Activated T-helper 17 cell treated with anti-CD3 and anti-CD28 coated beads, Interleukin-2, amount 50 U/mL, for 72 hours (primary cell): ENCODE measurements around the gene ZNF385D. TPM values are rescaled to one million over a fixed set of nuclear protein-coding genes. Genes with fewer than 3 reads are reported as not detected.
"Not testable (repeated sequence)": the region's sequence is repeated elsewhere in the genome, so short reads cannot be mapped to it uniquely, and the experiment has no call there.

ENCODE experiments used
- ATAC-seq: fragments of 150-1000 bp; cut with Tn5 transposase; replicated peaks from 2 replicates; pipeline ENCODE4 v1.10.0; 2021; ENCODE audit warnings: mild to moderate bottlenecking, moderate library complexity
- H3K27ac Mint-ChIP-seq: one replicate; pipeline ENCODE4 v1.8.0; 2022; ENCODE audit warnings: mixed read lengths
- H3K27me3 Mint-ChIP-seq: one replicate; pipeline ENCODE4 v1.8.0; 2022; ENCODE audit warnings: mixed read lengths
- H3K36me3 Mint-ChIP-seq: one replicate; pipeline ENCODE4 v1.8.0; 2022; ENCODE audit warnings: low read depth, mild to moderate bottlenecking, mixed read lengths
- H3K4me1 Mint-ChIP-seq: one replicate; pipeline ENCODE4 v1.8.0; 2022; ENCODE audit warnings: mixed read lengths
- H3K4me3 Mint-ChIP-seq: one replicate; pipeline ENCODE4 v1.8.0; 2022; ENCODE audit warnings: mild to moderate bottlenecking, mixed read lengths
- H3K9me3 Mint-ChIP-seq: one replicate; pipeline ENCODE4 v1.8.0; 2022; ENCODE audit warnings: mixed read lengths
- total RNA-seq, 2 donors: library from RNA; stranded (reverse); gene quantifications; one replicate each; pipeline ENCODE4 v1.2.3, GENCODE V29; 2022

ZNF385D gene
- total RNA-seq, 2 donors from 2014 or later, result not detected

- no peak overlapping the region for H3K27ac Mint-ChIP-seq
- H3K4me1 Mint-ChIP-seq, result no peaks in the 10 kb centered on the region
- H3K36me3 Mint-ChIP-seq, result no peaks in the 10 kb centered on the region
- no peak for ATAC-seq
- peaks cover 7% of the 10 kb centered on the region for H3K9me3 Mint-ChIP-seq
- H3K27me3 Mint-ChIP-seq, result no peaks in the 10 kb centered on the region
- no peak overlapping the region for H3K4me3 Mint-ChIP-seq
Observed at GRCh38 chr3:21425715-21426114, 325.3 kb downstream of the ZNF385D start.

- no peaks in the 10 kb centered on the region for H3K36me3 Mint-ChIP-seq
- H3K27me3 Mint-ChIP-seq, result no peaks in the 10 kb centered on the region
- ATAC-seq, result no peak
- H3K4me3 Mint-ChIP-seq, result no peak overlapping the region
- no peak overlapping the region for H3K27ac Mint-ChIP-seq
- peaks cover 11% of the 10 kb centered on the region for H3K9me3 Mint-ChIP-seq
- H3K4me1 Mint-ChIP-seq, result no peaks in the 10 kb centered on the region
Observed at GRCh38 chr3:21421096-21421495, 329.9 kb downstream of the ZNF385D start.

- Mint-ChIP-seq H3K27me3 (no peaks in the 10 kb centered on the region), H3K27ac (no peak overlapping the region), H3K4me3 (no peak overlapping the region), H3K4me1 (no peaks in the 10 kb centered on the region), H3K36me3 (no peaks in the 10 kb centered on the region), H3K9me3 (peaks cover 6% of the 10 kb centered on the region)
- no peak for ATAC-seq
Observed at GRCh38 chr3:21417991-21418390, 333.0 kb downstream of the ZNF385D start.

GRCh38 chr3:21414506-21414905 lies 336.5 kb downstream of the ZNF385D start:
- Mint-ChIP-seq H3K4me1 (no peaks in the 10 kb centered on the region), H3K4me3 (no peak overlapping the region), H3K27me3 (no peaks in the 10 kb centered on the region), H3K36me3 (no peaks in the 10 kb centered on the region), H3K27ac (no peak overlapping the region), H3K9me3 (peaks cover 4% of the 10 kb centered on the region)
- no peak for ATAC-seq

DNA sequence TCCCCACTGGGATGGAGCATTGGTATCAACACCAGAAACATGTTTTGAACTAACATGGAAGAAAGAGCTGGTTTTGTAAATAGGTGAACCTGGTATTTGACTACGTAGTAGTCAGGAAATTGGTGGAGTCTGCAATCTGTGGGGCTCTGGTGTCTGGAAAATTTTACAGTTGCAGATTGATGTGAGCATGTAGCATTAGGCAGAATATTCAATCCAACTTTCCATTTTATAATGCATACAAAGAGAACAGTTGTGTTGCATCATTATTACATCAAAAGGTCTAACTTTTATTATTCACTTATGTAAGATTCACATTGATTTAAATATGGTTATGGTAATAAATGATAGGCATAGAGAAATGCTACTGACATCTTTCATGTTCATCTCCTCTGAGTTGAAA lies 340.0 kb downstream of the ZNF385D start:
- H3K9me3 Mint-ChIP-seq, result peaks cover 4% of the 10 kb centered on the region
- H3K27ac Mint-ChIP-seq, result no peak overlapping the region
- ATAC-seq, result no peak
- no peak overlapping the region for H3K4me3 Mint-ChIP-seq
- H3K4me1 Mint-ChIP-seq, result no peaks in the 10 kb centered on the region
- no peaks in the 10 kb centered on the region for H3K36me3 Mint-ChIP-seq
- no peaks in the 10 kb centered on the region for H3K27me3 Mint-ChIP-seq

DNA sequence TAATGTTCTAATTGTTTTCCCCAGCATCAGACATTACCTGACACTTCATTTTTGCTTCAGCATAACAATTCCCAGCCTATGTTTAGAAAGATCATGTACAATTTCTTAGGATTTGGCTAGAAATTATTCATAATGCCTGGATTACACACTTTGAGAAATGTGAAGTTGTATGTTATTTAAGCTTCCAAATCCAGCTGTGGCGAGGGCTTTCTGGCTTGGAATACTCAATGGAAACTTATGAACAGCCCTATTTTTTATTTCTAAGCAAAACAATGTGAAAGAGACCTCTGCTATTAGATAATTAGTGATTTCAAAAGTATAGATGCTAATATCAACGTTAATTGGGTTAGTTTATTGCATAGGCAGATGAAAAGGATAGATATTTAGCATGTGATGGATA lies 341.6 kb downstream of the ZNF385D start:
- H3K27me3 Mint-ChIP-seq, result no peaks in the 10 kb centered on the region
- no peak for ATAC-seq
- no peaks in the 10 kb centered on the region for H3K4me1 Mint-ChIP-seq
- no peak overlapping the region for H3K27ac Mint-ChIP-seq
- H3K36me3 Mint-ChIP-seq, result no peaks in the 10 kb centered on the region
- peaks cover 9% of the 10 kb centered on the region for H3K9me3 Mint-ChIP-seq
- H3K4me3 Mint-ChIP-seq, result no peak overlapping the region

GRCh38 chr3:21407743-21408142 lies 343.3 kb downstream of the ZNF385D start:
- Mint-ChIP-seq H3K4me1 (no peaks in the 10 kb centered on the region), H3K9me3 (peaks cover 9% of the 10 kb centered on the region), H3K36me3 (no peaks in the 10 kb centered on the region), H3K27ac (no peak overlapping the region), H3K27me3 (no peaks in the 10 kb centered on the region), H3K4me3 (no peak overlapping the region)
- no peak for ATAC-seq

- ATAC-seq, result no peak
- no peaks in the 10 kb centered on the region for H3K36me3 Mint-ChIP-seq
- H3K4me1 Mint-ChIP-seq, result no peaks in the 10 kb centered on the region
- H3K9me3 Mint-ChIP-seq, result peaks cover 11% of the 10 kb centered on the region
- H3K4me3 Mint-ChIP-seq, result no peak overlapping the region
- H3K27ac Mint-ChIP-seq, result no peak overlapping the region
- no peaks in the 10 kb centered on the region for H3K27me3 Mint-ChIP-seq
Observed at GRCh38 chr3:21405671-21406667, 345.0 kb downstream of the ZNF385D start.

DNA sequence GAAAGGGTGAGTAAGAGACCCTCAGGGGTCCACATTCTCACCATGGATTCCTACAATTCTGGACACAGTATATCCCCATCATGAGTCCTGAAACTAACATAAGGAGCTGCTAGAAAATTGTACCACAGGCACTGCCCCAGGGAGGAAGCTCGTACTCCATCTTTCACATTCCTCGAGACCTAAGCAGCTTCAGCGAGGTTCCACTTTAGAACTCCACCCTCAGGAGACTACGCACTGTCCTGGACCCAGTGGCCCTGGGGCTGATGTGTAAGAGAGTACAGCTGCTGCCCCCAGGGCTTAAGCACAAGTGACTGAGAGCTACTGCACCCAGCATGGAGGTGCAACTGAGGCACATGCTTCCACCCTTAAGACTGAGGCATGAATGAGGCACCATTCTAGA lies 352.5 kb downstream of the ZNF385D start:
- Mint-ChIP-seq H3K4me3 (no peak overlapping the region), H3K36me3 (no peaks in the 10 kb centered on the region), H3K27ac (no peak overlapping the region), H3K4me1 (no peaks in the 10 kb centered on the region), H3K9me3 (peaks cover 12% of the 10 kb centered on the region), H3K27me3 (no peaks in the 10 kb centered on the region)
- ATAC-seq, result no peak

DNA sequence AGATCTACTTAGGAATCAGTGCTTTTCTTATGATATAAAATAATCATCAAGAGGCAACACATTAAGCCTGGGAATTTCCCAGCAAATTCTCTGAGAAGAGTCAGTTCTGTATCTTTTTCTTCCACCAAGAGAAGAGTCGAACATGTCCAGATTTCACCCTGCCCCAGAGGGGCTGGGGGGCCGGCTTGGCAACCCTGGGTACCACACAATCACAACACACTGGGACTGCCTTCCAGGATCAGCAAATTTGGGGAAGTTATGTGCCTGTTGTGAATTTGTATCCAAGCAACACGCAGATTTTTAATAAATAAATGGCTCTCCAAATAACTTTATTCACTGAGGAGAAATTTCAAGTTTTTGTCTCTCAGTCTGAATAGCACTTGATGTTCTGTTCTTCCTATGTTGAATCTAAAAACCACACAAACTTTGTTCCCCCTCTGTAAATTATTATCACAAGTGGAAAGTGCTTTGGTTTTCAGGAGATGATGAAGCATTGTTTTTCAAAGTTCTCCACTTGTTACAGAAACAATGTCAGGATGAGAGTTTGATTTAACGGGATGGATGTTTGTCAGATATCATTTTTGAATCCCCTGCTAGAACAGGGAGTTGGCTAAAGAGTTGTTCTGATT lies 357.2 kb downstream of the ZNF385D start:
- no peak overlapping the region for H3K27ac Mint-ChIP-seq
- no peaks in the 10 kb centered on the region for H3K27me3 Mint-ChIP-seq
- no peak overlapping the region for H3K4me3 Mint-ChIP-seq
- ATAC-seq, result no peak
- no peaks in the 10 kb centered on the region for H3K4me1 Mint-ChIP-seq
- no peaks in the 10 kb centered on the region for H3K9me3 Mint-ChIP-seq
- H3K36me3 Mint-ChIP-seq, result no peaks in the 10 kb centered on the region

DNA sequence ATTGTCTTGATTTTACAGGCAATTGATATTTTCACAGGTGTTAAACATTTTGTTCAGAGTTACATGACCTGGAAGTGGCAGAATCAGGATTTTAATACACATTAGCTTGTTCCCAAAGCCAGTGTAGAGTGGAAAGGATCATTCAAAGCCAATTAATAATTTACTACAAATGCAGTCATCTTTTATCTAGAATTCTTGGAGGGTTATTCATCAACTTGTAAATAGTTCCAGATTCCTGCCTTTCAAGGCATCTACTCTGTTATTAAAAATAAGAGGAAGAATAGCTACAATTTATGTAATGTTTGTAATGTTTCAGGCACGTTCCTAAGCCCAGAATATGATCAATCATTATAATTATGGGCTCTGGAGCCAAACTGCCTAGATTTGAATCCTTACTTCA lies 358.5 kb downstream of the ZNF385D start:
- no peaks in the 10 kb centered on the region for H3K36me3 Mint-ChIP-seq
- no peak overlapping the region for H3K4me3 Mint-ChIP-seq
- H3K27me3 Mint-ChIP-seq, result no peaks in the 10 kb centered on the region
- H3K9me3 Mint-ChIP-seq, result peaks cover 12% of the 10 kb centered on the region
- no peak for ATAC-seq
- no peaks in the 10 kb centered on the region for H3K4me1 Mint-ChIP-seq
- H3K27ac Mint-ChIP-seq, result no peak overlapping the region

DNA sequence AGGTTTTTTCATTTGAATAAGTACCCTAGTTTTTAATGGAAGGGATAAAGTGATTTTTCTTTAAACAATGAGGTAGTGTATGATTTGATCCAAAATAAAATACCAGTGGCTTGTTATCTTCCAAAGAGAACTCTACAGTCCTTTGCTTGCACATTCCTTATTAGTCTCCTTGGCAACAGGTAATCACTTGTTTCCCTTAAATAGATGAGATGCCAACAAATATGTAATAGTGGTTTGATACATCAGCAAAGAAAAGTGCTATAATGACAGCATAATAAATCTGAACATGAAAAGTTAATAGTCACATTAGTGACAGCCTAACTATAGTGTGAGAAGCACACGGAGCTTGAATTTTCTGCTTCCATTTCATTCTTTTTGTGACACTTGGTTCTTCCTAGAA lies 360.2 kb downstream of the ZNF385D start:
- no peak overlapping the region for H3K27ac Mint-ChIP-seq
- H3K4me1 Mint-ChIP-seq, result no peaks in the 10 kb centered on the region
- H3K4me3 Mint-ChIP-seq, result no peak overlapping the region
- H3K27me3 Mint-ChIP-seq, result no peaks in the 10 kb centered on the region
- H3K9me3 Mint-ChIP-seq, result peaks cover 12% of the 10 kb centered on the region
- no peaks in the 10 kb centered on the region for H3K36me3 Mint-ChIP-seq
- no peak for ATAC-seq

- H3K27me3 Mint-ChIP-seq, result no peaks in the 10 kb centered on the region
- ATAC-seq, result no peak
- H3K9me3 Mint-ChIP-seq, result peaks cover 12% of the 10 kb centered on the region
- H3K36me3 Mint-ChIP-seq, result no peaks in the 10 kb centered on the region
- H3K4me1 Mint-ChIP-seq, result no peaks in the 10 kb centered on the region
- no peak overlapping the region for H3K4me3 Mint-ChIP-seq
- H3K27ac Mint-ChIP-seq, result no peak overlapping the region
Observed at GRCh38 chr3:21390136-21390535, 360.9 kb downstream of the ZNF385D start.

DNA sequence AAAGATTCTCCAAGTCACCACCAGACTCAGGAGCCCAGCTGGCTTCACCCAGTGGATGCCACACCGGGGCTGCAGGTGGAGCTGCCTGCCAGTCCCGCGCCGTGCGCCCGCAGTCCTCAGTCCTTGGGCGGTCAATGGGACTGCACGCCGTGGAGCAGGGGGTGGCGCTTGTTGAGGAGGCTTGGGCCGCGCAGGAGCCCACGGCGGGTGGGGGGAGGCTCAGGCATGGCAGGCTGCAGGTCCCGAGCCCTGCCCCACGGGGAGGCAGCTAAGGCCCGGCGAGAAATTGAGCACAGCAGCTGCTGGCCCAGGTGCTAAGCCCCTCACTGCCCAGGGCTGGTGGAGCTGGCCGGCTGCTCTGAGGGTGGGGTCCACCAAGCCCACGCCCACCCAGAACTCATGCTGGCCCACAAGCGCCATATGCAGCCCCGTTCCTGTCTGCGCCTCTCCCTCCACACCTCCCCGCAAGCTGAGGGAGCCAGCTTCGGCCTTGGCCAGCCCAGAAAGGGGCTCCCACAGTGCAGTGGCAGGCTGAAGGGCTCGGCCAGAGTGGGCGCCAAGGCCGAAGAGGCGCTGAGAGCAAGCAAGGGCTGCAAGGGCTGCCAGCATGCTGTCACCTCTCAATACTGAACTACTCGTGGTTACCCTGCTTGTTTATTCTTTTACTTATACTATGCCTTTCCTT lies 363.7 kb downstream of the ZNF385D start:
- H3K9me3 Mint-ChIP-seq, result peaks cover 14% of the 10 kb centered on the region
- H3K4me1 Mint-ChIP-seq, H3K27me3 Mint-ChIP-seq, H3K4me3 Mint-ChIP-seq, ATAC-seq, H3K36me3 Mint-ChIP-seq, H3K27ac Mint-ChIP-seq: not testable (repeated sequence)

DNA sequence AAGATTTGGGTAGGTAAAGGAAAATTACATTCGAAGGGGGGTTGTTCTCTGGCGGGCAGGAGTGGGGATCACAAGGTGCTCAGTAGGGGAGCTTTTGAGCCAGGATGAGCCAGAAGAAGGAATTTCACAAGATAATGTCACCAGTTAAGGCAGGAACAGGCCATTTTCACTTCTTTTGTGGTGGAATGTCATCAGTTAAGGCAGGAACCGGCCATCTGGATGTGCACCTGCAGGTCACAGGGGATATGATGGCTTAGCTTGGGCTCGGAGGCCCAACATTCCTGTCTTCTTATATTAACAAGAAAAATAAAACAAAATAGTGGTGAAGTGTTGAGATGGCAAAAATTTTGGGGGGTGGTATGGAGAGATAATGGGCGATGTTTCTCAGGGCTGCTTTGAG lies 373.0 kb downstream of the ZNF385D start:
- H3K4me3 Mint-ChIP-seq, H3K4me1 Mint-ChIP-seq, H3K27me3 Mint-ChIP-seq, H3K27ac Mint-ChIP-seq, H3K9me3 Mint-ChIP-seq, ATAC-seq, H3K36me3 Mint-ChIP-seq: not testable (repeated sequence)
